ENCODE results near the gene DELE1.

DNA sequence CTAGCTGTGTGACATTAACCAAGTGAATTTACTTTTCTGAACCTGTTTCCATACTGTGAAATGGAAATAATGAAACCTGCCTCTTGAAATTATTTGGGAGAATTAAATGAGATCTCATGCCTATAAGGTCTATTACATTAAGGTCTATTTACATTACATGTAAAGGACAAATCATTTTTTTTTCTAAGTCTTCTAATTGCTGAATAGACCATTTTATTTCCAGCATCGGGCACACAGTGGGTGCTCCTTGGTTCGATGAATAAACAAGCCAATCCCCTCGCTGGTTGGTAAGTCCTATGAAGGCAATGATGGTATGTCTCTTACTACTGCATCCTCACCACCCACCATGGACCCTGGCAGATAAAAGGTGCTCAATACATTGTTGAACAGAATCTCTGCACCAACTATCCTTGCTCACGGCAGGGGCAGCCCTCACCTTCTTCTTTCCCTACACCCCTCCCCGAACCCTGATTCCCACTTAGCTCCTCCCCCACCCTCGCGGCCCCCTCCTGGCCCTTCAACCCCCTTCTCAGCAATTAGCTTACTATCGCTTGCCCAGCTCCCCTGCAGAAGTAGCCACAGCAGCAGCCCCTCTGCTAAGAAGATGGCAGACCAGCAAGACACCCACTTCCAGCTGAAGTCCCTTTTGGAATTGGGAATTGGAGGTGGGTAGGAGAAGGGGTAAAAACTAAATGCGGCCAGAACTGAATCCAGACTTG, 48.5 kb upstream of the DELE1 start:
- TF ChIP-seq POLR2A (IDR thresholded peaks at IDR 0.05) (no peak), POLR2AphosphoS5 (IDR thresholded peaks at IDR 0.05) (no peak), EP300 (IDR thresholded peaks at IDR 0.05) (no peak)
- TF ChIP-seq, protein P1, sequence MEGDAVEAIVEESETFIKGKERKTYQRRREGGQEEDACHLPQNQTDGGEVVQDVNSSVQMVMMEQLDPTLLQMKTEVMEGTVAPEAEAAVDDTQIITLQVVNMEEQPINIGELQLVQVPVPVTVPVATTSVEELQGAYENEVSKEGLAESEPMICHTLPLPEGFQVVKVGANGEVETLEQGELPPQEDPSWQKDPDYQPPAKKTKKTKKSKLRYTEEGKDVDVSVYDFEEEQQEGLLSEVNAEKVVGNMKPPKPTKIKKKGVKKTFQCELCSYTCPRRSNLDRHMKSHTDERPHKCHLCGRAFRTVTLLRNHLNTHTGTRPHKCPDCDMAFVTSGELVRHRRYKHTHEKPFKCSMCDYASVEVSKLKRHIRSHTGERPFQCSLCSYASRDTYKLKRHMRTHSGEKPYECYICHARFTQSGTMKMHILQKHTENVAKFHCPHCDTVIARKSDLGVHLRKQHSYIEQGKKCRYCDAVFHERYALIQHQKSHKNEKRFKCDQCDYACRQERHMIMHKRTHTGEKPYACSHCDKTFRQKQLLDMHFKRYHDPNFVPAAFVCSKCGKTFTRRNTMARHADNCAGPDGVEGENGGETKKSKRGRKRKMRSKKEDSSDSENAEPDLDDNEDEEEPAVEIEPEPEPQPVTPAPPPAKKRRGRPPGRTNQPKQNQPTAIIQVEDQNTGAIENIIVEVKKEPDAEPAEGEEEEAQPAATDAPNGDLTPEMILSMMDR (IDR thresholded peaks at IDR 0.05), result no peak

Measured in sigmoid colon (tissue), 4 donors.